Vagina (tissue), 2 donors: ENCODE results near the gene NUDT22. TPM values are rescaled to one million over a fixed set of nuclear protein-coding genes. Genes with fewer than 3 reads are reported as not detected.

ENCODE experiments used
- DNase-seq, 2 donors: peaks; one replicate each; pipeline ENCODE4 v3.0.0-alpha.2; 2017; ENCODE audit errors: extremely low spot score in 2 of 2
- H3K27ac ChIP-seq: fragments of 200-600 bp; sonication (generic); one replicate; pipeline ENCODE4 v1.5.1; 2019
- H3K27me3 ChIP-seq: fragments of 200-600 bp; sonication (generic); one replicate; pipeline ENCODE4 v1.5.1; 2019
- H3K36me3 ChIP-seq, 2 donors: fragments of 200-600 bp; sonication (generic); one replicate each; pipeline ENCODE4 v1.5.1; 2017 to 2019
- H3K4me1 ChIP-seq: fragments of 200-600 bp; sonication (generic); one replicate; pipeline ENCODE4 v1.5.1; 2019
- H3K4me3 ChIP-seq, 2 donors: fragments of 200-600 bp; sonication (generic); 1 replicate in 1 of 2; 2 replicates in 1 of 2; pipeline ENCODE4 v1.5.1; 2016 to 2019
- H3K9me3 ChIP-seq: fragments of 200-600 bp; sonication (generic); one replicate; pipeline ENCODE4 v1.5.1; 2019
- POLR2A ChIP-seq, 2 donors: fragments of 450-650 bp; IDR thresholded peaks; one replicate each; pipeline ENCODE4 v1.6.1; 2017; ENCODE audit warnings: antibody characterized with exemption in 2 of 2, mild to moderate bottlenecking in 2 of 2, moderate library complexity in 2 of 2
- POLR2AphosphoS5 ChIP-seq, 2 donors: sonication (generic); formaldehyde crosslinking; IDR thresholded peaks; one replicate each; pipeline ENCODE4 v1.9.0; 2017; ENCODE audit warnings: antibody characterized with exemption in 2 of 2, mild to moderate bottlenecking in 2 of 2, low read depth in 1 of 2; ENCODE audit not compliant: insufficient read depth in 1 of 2
- intact Hi-C: fragments of 100-400 bp; cut with DNase I; formaldehyde crosslinking; loops from one replicate; pipeline ENCODE4 v1.15.1; 2023
- total RNA-seq: library from RNA; depleted of rRNA; stranded (reverse); fragments of >200 nt; gene quantifications from one replicate; pipeline ENCODE4 v1.2.3, GENCODE V29; 2016
- TF ChIP-seq, protein P1 (sequence below), 3 experiments: fragments of 450-650 bp in 2 of 3; fragments of 200-600 bp in 1 of 3; sonication (generic) in 1 of 3; IDR thresholded peaks; one replicate each; pipeline ENCODE4 v1.5.1; 2017 to 2019; ENCODE audit warnings: antibody characterized with exemption in 3 of 3, mild to moderate bottlenecking in 2 of 3, moderate library complexity in 2 of 3

NUDT22 gene
- total RNA-seq, 1 donor from 2014 or later = 38.8 TPM

DNA sequence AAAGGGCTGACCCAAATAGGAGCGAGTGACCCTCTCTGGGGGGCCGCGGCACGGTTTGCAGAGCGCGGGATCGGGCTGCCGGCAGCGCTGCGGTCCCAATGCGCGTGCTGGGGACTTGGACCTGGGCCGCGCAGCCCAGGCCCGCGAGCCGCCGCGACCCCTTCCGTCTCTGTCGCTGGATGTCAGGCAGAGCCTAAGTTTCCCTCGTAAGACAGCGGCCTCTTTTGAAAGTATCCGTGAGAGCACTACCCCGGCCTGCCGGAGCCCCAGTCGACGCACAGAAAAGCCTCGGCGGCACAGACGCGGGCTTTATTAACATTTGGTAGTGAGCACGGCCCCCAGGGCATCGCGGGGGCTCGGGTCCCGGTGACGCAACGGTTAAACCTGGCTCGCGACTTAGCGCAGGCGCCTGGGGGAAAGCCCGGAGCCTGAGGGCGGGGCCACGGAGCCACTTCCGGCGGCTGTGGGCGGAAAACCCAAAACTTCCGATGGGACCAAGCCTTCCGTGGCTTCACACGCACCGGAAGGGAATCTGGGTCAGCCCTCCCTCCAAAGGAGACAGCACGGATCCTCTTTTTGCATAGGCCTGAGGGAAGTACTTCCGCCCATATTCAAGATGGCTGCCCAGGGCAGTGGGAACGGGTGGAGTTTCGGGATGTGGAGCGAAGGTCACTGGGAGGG lies 43.6 kb downstream of the NUDT22 start:
- TF ChIP-seq POLR2A (IDR thresholded peaks at IDR 0.05) (no peak), POLR2AphosphoS5 (IDR thresholded peaks at IDR 0.05; ENCODE audit: insufficient read depth in 1 of 2, low read depth in 1 of 2) (peak in 1 of 2 donors; percentile 99)

DNA sequence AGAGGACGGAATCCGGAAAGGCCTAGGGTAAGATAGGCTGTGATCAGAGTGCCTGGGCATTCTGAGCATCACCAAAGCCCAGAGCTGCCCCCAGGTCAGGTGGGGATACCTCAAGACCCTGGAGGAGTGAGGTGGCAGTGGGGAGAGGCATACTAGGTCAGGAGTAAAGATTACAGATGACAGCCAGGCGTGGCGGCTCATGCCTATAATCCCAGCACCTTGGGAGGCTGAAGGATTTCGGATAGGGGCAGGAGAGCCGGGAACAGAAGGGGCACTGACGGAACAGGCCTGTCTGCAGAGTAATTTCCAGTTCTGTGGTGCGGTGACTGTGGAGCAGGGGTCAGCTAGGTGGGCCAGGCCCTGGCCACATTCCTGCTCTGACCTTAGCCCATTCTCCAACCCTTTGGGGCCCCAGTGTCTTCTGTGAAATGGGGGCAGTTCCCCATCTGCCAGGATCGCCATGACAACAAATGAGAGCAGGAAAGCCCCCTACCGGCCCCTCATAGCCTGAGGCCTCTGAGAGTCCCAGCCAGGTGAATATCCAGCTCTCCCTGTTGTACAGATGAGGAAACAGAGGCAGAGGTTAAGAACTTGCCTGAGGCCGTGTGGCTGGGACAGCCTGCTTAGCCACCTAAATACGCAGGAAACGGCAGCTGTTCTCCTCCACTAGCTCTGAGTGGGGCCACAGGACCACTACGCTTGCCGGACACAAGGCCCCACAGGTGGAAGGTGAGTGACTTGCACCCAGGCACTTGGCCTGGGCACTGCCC lies 49.1 kb downstream of the NUDT22 start:
- TF ChIP-seq, protein P1, sequence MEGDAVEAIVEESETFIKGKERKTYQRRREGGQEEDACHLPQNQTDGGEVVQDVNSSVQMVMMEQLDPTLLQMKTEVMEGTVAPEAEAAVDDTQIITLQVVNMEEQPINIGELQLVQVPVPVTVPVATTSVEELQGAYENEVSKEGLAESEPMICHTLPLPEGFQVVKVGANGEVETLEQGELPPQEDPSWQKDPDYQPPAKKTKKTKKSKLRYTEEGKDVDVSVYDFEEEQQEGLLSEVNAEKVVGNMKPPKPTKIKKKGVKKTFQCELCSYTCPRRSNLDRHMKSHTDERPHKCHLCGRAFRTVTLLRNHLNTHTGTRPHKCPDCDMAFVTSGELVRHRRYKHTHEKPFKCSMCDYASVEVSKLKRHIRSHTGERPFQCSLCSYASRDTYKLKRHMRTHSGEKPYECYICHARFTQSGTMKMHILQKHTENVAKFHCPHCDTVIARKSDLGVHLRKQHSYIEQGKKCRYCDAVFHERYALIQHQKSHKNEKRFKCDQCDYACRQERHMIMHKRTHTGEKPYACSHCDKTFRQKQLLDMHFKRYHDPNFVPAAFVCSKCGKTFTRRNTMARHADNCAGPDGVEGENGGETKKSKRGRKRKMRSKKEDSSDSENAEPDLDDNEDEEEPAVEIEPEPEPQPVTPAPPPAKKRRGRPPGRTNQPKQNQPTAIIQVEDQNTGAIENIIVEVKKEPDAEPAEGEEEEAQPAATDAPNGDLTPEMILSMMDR (IDR thresholded peaks at IDR 0.05) = no peak
- DNase-seq = no peak
- intact Hi-C loops = no loop called here
- Histone ChIP-seq H3K4me1 (peaks cover 22% of the 10 kb centered on the region), H3K36me3 (peaks cover 0 to 12% of the 10 kb centered on the region in 2 donors), H3K9me3 (no peaks in the 10 kb centered on the region), H3K27me3 (no peaks in the 10 kb centered on the region), H3K4me3 (no peak overlapping the region), H3K27ac (no peak overlapping the region)

More for the DNA sequence above, 43.6 kb downstream of the NUDT22 start:
- Histone ChIP-seq H3K27ac (peak overlapping the region; percentile 98), H3K36me3 (peaks cover 0 to 18% of the 10 kb centered on the region in 2 donors), H3K9me3 (no peaks in the 10 kb centered on the region), H3K4me3 (peak overlapping the region; percentile 87 to 92), H3K4me1 (peaks cover 33% of the 10 kb centered on the region), H3K27me3 (no peaks in the 10 kb centered on the region)
- intact Hi-C loops = loop anchor here (2.0 kb wide), 1 partner anchor 23 kb away; the partner anchor contains the start of gene PPP1R14B
- peak in 1 of 2 donors; percentile 100 for DNase-seq

GRCh38 chr11:64275841-64276240 lies 49.8 kb downstream of the NUDT22 start:
- no peak for DNase-seq
- TF ChIP-seq, protein P1 (IDR thresholded peaks at IDR 0.05) = no peak
- TF ChIP-seq POLR2AphosphoS5 (IDR thresholded peaks at IDR 0.05; ENCODE audit: insufficient read depth in 1 of 2, low read depth in 1 of 2) (no peak), POLR2A (IDR thresholded peaks at IDR 0.05) (no peak)
- intact Hi-C loops = no loop called here
- H3K27me3 ChIP-seq = no peaks in the 10 kb centered on the region
- no peaks in the 10 kb centered on the region for H3K9me3 ChIP-seq
- no peak overlapping the region for H3K27ac ChIP-seq
- H3K36me3 ChIP-seq = peaks cover 0 to 12% of the 10 kb centered on the region in 2 donors
- no peak overlapping the region for H3K4me3 ChIP-seq
- H3K4me1 ChIP-seq = peaks cover 22% of the 10 kb centered on the region

DNA sequence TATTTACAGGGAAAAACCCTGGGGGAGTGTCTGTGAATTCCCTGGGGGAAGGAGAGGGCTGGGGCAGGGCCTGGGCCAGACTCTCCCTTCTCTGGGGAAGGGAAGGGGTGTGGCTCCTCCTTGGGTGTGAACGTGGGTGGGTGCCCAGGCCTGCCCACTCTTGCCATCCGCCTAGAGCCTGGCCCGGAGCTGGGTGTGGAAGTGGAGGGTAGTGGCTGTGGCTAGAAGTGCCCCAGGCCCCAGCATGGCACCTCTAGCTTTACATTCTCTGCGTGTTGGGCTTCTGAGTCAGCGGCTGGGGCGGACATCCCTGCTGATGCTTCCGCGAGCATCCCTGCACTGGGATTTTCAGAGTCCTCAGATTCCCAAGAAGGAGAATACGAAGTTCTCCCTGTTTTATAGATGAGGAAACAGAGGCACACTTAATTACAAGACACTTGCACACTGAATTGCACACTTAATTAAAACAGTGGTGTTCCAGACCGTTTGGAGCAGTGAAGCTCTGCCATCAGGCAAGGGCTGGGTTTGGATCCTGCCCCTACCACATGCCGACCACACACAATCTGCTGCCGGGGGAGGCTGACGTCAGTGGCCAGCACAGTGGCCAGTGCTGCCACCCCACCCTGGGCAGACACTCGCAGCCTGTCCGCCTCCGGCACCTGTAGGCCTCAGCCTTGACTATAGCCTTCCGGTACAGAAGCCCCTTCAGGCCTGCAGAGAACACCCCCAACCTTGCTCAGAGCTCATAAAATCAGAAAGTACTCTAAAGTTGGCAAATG lies 50.8 kb downstream of the NUDT22 start:
- H3K9me3 ChIP-seq = no peaks in the 10 kb centered on the region
- TF ChIP-seq POLR2AphosphoS5 (IDR thresholded peaks at IDR 0.05; ENCODE audit: insufficient read depth in 1 of 2, low read depth in 1 of 2) (no peak), POLR2A (IDR thresholded peaks at IDR 0.05) (no peak)
- TF ChIP-seq, protein P1 (IDR thresholded peaks at IDR 0.05) = no peak
- no peak overlapping the region for H3K27ac ChIP-seq
- no peaks in the 10 kb centered on the region for H3K27me3 ChIP-seq
- no peak overlapping the region for H3K4me3 ChIP-seq
- peaks cover 0 to 12% of the 10 kb centered on the region in 2 donors for H3K36me3 ChIP-seq
- peaks cover 17% of the 10 kb centered on the region for H3K4me1 ChIP-seq
- intact Hi-C loops = no loop called here
- no peak for DNase-seq

- TF ChIP-seq POLR2A (IDR thresholded peaks at IDR 0.05) (no peak), POLR2AphosphoS5 (IDR thresholded peaks at IDR 0.05; ENCODE audit: insufficient read depth in 1 of 2, low read depth in 1 of 2) (no peak)
- TF ChIP-seq, protein P1 (IDR thresholded peaks at IDR 0.05) = no peak
- Histone ChIP-seq H3K36me3 (peaks cover 0 to 12% of the 10 kb centered on the region in 2 donors), H3K9me3 (no peaks in the 10 kb centered on the region), H3K4me1 (peaks cover 27% of the 10 kb centered on the region), H3K27me3 (no peaks in the 10 kb centered on the region), H3K27ac (no peak overlapping the region), H3K4me3 (no peak overlapping the region)
- intact Hi-C loops = no loop called here
- no peak for DNase-seq
These were observed 52.6 kb downstream of the NUDT22 start for GRCh38 chr11:64278576-64279190.
